Skeletal muscle cell (primary cell): ENCODE measurements around the gene COQ6.
"Not testable (repeated sequence)": the region's sequence is repeated elsewhere in the genome, so short reads cannot be mapped to it uniquely, and the experiment has no call there.

Source experiments
- DNase-seq: peaks from one replicate; pipeline ENCODE4 v3.0.0-alpha.2; 2010; ENCODE audit warnings: low read depth
- H3K4me3 ChIP-seq: 2 replicates; pipeline ENCODE4 v1.5.1; 2011; ENCODE audit warnings: low read depth, mild to moderate bottlenecking, control low read depth, low read length, moderate library complexity

The COQ6 gene

GRCh38 chr14:73949752-73950734 is at the start of gene COQ6, which contains the start of gene FAM161B:
COQ6 (plus strand) TSS chr14:73950302; CDS start chr14:73950333, 31 bp downstream.
FAM161B (minus strand) TSS chr14:73950094; CDS start chr14:73950026, 68 bp downstream.
- H3K4me3 ChIP-seq = peak within 1 kb of the TSS; percentile 97
- DNase-seq = peak; percentile 85

- no peak overlapping the region for H3K4me3 ChIP-seq
- DNase-seq = no peak
These were observed 47.1 kb upstream of the COQ6 start for GRCh38 chr14:73903028-73903427.

GRCh38 chr14:73909681-73910080 is 40.4 kb upstream of the COQ6 start:
- no peak for DNase-seq
- H3K4me3 ChIP-seq = no peak overlapping the region

- H3K4me3 ChIP-seq = no peak overlapping the region
- DNase-seq = no peak
These were observed 36.8 kb upstream of the COQ6 start for GRCh38 chr14:73913256-73913655.

GRCh38 chr14:73916324-73916723 is 33.8 kb upstream of the COQ6 start:
- DNase-seq = no peak
- no peak overlapping the region for H3K4me3 ChIP-seq

- DNase-seq = not testable (repeated sequence)
These were observed 30.6 kb upstream of the COQ6 start for GRCh38 chr14:73919457-73919856.

GRCh38 chr14:73924337-73924736 is 25.8 kb upstream of the COQ6 start:
- H3K4me3 ChIP-seq = no peak overlapping the region
- DNase-seq = no peak

More at GRCh38 chr14:73919457-73919856, 30.6 kb upstream of the COQ6 start:
- not testable (repeated sequence) for H3K4me3 ChIP-seq

- DNase-seq = no peak
- H3K4me3 ChIP-seq = no peak overlapping the region
These were observed 14.4 kb upstream of the COQ6 start for GRCh38 chr14:73935666-73936065.

- no peak overlapping the region for H3K4me3 ChIP-seq
- DNase-seq = no peak
These were observed 13.6 kb upstream of the COQ6 start for GRCh38 chr14:73936548-73936947.

- no peak overlapping the region for H3K4me3 ChIP-seq
- DNase-seq = no peak
These were observed 13.1 kb upstream of the COQ6 start for GRCh38 chr14:73937012-73937411.

GRCh38 chr14:73942180-73942579 is 7.9 kb upstream of the COQ6 start:
- no peak overlapping the region for H3K4me3 ChIP-seq
- no peak for DNase-seq

- no peak overlapping the region for H3K4me3 ChIP-seq
- peak; percentile 58 for DNase-seq
These were observed 7.0 kb upstream of the COQ6 start for GRCh38 chr14:73943083-73943482.

- no peak overlapping the region for H3K4me3 ChIP-seq
- DNase-seq = no peak
These were observed 5.5 kb upstream of the COQ6 start for GRCh38 chr14:73944432-73945158.

GRCh38 chr14:73945159-73945670 is 4.9 kb upstream of the COQ6 start:
- H3K4me3 ChIP-seq = no peak overlapping the region
- DNase-seq = no peak

- no peak for DNase-seq
- H3K4me3 ChIP-seq = no peak overlapping the region
These were observed 3.6 kb downstream of the COQ6 start for GRCh38 chr14:73953731-73954130.

- H3K4me3 ChIP-seq = no peak overlapping the region
- DNase-seq = no peak
These were observed 5.6 kb downstream of the COQ6 start for GRCh38 chr14:73955674-73956073.

GRCh38 chr14:73958591-73958990 is 8.5 kb downstream of the COQ6 start:
- H3K4me3 ChIP-seq = no peak overlapping the region
- no peak for DNase-seq

- H3K4me3 ChIP-seq = no peak overlapping the region
- no peak for DNase-seq
These were observed 11.1 kb downstream of the COQ6 start for GRCh38 chr14:73961192-73961591.

GRCh38 chr14:73965216-73965615 is 15.1 kb downstream of the COQ6 start:
- no peak for DNase-seq
- H3K4me3 ChIP-seq = no peak overlapping the region

- DNase-seq = no peak
- H3K4me3 ChIP-seq = no peak overlapping the region
These were observed 18.8 kb downstream of the COQ6 start for GRCh38 chr14:73968885-73969284.
